ENCODE measurements around the gene RFC2. TPM values are rescaled to one million over a fixed set of nuclear protein-coding genes. Genes with fewer than 3 reads are reported as not detected.
"Not testable (repeated sequence)": the region's sequence is repeated elsewhere in the genome, so short reads cannot be mapped to it uniquely, and the experiment has no call there.

RFC2 gene
- total and polyA plus RNA-seq, 2 of the 8 experiments (the other 6 are each of a cell fraction or from before 2014, with no cell fraction given) = 52.9 to 85.4 TPM

DNA sequence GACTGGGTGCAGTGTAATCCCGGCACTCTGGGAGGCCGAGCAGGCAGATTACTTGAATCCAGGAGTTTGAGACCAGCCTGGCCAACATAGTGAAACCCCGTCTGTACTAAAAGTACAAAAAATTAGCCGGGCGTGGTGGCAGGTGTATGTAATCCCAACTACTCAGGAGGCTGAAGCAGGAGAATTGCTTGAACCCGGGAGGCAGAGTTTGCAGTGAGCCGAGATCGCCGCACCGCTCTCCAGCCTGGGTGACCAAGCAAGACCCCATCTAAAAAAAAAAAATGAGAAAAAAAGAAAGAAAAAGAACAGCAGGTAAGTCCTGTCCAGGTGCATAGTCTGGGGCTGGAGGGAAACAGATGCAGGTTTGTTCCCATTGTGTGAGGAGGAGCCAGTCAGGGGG, 48.1 kb downstream of the RFC2 start:
- not testable (repeated sequence) for H3K79me2 ChIP-seq (ENCODE audit: control insufficient read depth in 1 of 2, insufficient read depth in 2 of 2, low read length in 2 of 2); H2BK120ac ChIP-seq (replicated peaks; ENCODE audit: low read depth, low read length); H4K91ac ChIP-seq (replicated peaks; ENCODE audit: insufficient read length, low read length); H3K56ac ChIP-seq (replicated peaks; ENCODE audit: insufficient read length, low read depth, low read length); H3K14ac ChIP-seq (ENCODE audit: insufficient read length); DNase-seq (ENCODE audit: low read depth in 1 of 2, low spot score in 2 of 2); H3K4me1 ChIP-seq (replicated peaks in 1 of 4; ENCODE audit: control insufficient read depth in 3 of 4, insufficient read depth in 4 of 4, low read length in 3 of 4); H3K23me2 ChIP-seq (ENCODE audit: low read depth, low read length); H4K8ac ChIP-seq (ENCODE audit: extremely low read depth, insufficient read depth, low read length); H2BK20ac ChIP-seq (ENCODE audit: low read length); H3K79me1 ChIP-seq (ENCODE audit: low read depth, low read length); H4K5ac ChIP-seq (ENCODE audit: insufficient read length, low read depth, low read length); H3K9ac ChIP-seq (replicated peaks in 1 of 4; ENCODE audit: extremely low read depth in 1 of 4, low read depth in 3 of 4, low read length in 3 of 4); FAIRE-seq; H3K27me3 ChIP-seq (replicated peaks in 1 of 4; ENCODE audit: control insufficient read depth in 3 of 4, extremely low read depth in 1 of 4, insufficient read depth in 3 of 4, low read length in 3 of 4); H2AFZ ChIP-seq (ENCODE audit: low read length); H3K18ac ChIP-seq (ENCODE audit: extremely low read depth, low read length); H3K4ac ChIP-seq (replicated peaks; ENCODE audit: insufficient read length, low read depth, low read length); H3K9me3 ChIP-seq (ENCODE audit: insufficient read depth in 2 of 2, low read depth in 1 of 2, low read length in 1 of 2); H3K36me3 ChIP-seq (ENCODE audit: control insufficient read depth in 2 of 4, insufficient read depth in 4 of 4, low read length in 3 of 4); H2BK12ac ChIP-seq (ENCODE audit: low read depth, low read length); H2BK15ac ChIP-seq (ENCODE audit: low read length); H3K4me3 ChIP-seq (ENCODE audit: extremely low read depth in 1 of 4, insufficient read depth in 2 of 4, low read depth in 3 of 4, low read length in 4 of 4); H2AK5ac ChIP-seq (ENCODE audit: low read depth, low read length); H3K27ac ChIP-seq (ENCODE audit: low read depth, low read length); H3K23ac ChIP-seq (ENCODE audit: insufficient read length); H3K4me2 ChIP-seq (ENCODE audit: insufficient read depth in 1 of 2, low read depth in 2 of 2, low read length in 2 of 2); H2BK5ac ChIP-seq (ENCODE audit: low read depth, low read length); H4K20me1 ChIP-seq (replicated peaks in 1 of 2; ENCODE audit: control insufficient read depth in 1 of 2, insufficient read depth in 2 of 2, low read length in 2 of 2)
- POLR2A ChIA-PET (ENCODE audit: partially characterized antibody) = interaction anchor here (0.9 to 2.6 kb wide), 3 partner anchors 7 to 198 kb away, joined by 3 to 7 read pairs (median 3); no protein-coding TSS in a partner anchor
- WGBS, 2 experiments (ENCODE audit: extremely low coverage in 1 of 2, insufficient coverage in 1 of 2, insufficient read length in 1 of 2, insufficient replicate concordance in 2 of 2, low coverage in 1 of 2, low lambda C conversion rate in 2 of 2, missing lambda C conversion rate in 1 of 2) = 95% methylated on average over 10 of the region's 10 CpGs; no CpG with 5 or more reads in 1 of the 2 experiments
- CTCF ChIA-PET (ENCODE audit: partially characterized antibody) = interaction anchor here (0.6 to 11.6 kb wide), 69 partner anchors 9 to 391 kb away, joined by 3 to 132 read pairs (median 5); partner anchors contain the start of genes CLIP2 and RFC2

Measured in H1 (cell line).